Astrocyte of the spinal cord (primary cell): ENCODE measurements around the gene CLCNKB.

ENCODE experiments used
- DNase-seq: peaks from one replicate; pipeline ENCODE4 v3.0.0; 2011; ENCODE audit warnings: low read depth, low spot score
- H3K4me3 ChIP-seq: 2 replicates; pipeline ENCODE4 v1.5.1; 2011; ENCODE audit warnings: low read depth, mild to moderate bottlenecking, low read length, moderate library complexity
- CTCF ChIP-seq: IDR thresholded peaks from 2 replicates; pipeline ENCODE4 v1.5.1; 2012; ENCODE audit warnings: low read depth, mild to moderate bottlenecking, low read length, inconsistent platforms
- in situ Hi-C: cut with HindIII; loops from 2 replicates; pipeline ENCODE4 v1.10.0; 2017; ENCODE audit warnings: low sequenced_read_pairs

The CLCNKB gene

GRCh38 chr1:16063226-16063829, 19.7 kb downstream of the CLCNKB start:
- in situ Hi-C loops, result no loop called here
- no peak for DNase-seq
- H3K4me3 ChIP-seq, result no peak overlapping the region
- TF ChIP-seq CTCF, result no peak

- no peak for TF ChIP-seq CTCF
- H3K4me3 ChIP-seq, result no peak overlapping the region
- DNase-seq, result no peak
- in situ Hi-C loops, result no loop called here
These were observed 20.3 kb downstream of the CLCNKB start for GRCh38 chr1:16063921-16064320.

- in situ Hi-C loops, result no loop called here
- no peak overlapping the region for H3K4me3 ChIP-seq
These were observed 21.1 kb downstream of the CLCNKB start for GRCh38 chr1:16064536-16065268.

GRCh38 chr1:16065269-16065576, 21.6 kb downstream of the CLCNKB start:
- no peak for DNase-seq
- no peak overlapping the region for H3K4me3 ChIP-seq
- in situ Hi-C loops, result no loop called here
- no peak for TF ChIP-seq CTCF

More at GRCh38 chr1:16064536-16065268, 21.1 kb downstream of the CLCNKB start:
- peak; percentile 16 for DNase-seq
- TF ChIP-seq CTCF, result peak; percentile 20

GRCh38 chr1:16066245-16066644, 22.7 kb downstream of the CLCNKB start:
- H3K4me3 ChIP-seq, result no peak overlapping the region
- TF ChIP-seq CTCF, result no peak
- DNase-seq, result no peak
- in situ Hi-C loops, result no loop called here

GRCh38 chr1:16067127-16067768, 23.7 kb downstream of the CLCNKB start:
- TF ChIP-seq CTCF, result no peak
- in situ Hi-C loops, result no loop called here
- DNase-seq, result peak; percentile 12
- no peak overlapping the region for H3K4me3 ChIP-seq
